Astrocyte (in vitro differentiated cells and primary cell): ENCODE results near the gene PUM2. TPM values are rescaled to one million over a fixed set of nuclear protein-coding genes. Genes with fewer than 3 reads are reported as not detected.

Experiments used
- DNase-seq: peaks from one replicate; pipeline ENCODE4 v3.0.0-alpha.2; 2010; ENCODE audit warnings: low read depth
- FAIRE-seq: peaks from 2 replicates; lab custom pipeline; 2011; peaks lifted over from hg19 to GRCh38; lab: Jason Lieb, UNC
- H2AFZ ChIP-seq: 2 replicates; pipeline ENCODE4 v1.6.0; 2012; ENCODE audit warnings: low read depth, low read length, inconsistent platforms
- H3K27ac ChIP-seq: 2 replicates; pipeline ENCODE4 v1.5.1; 2011; ENCODE audit warnings: low read depth, low read length, inconsistent platforms
- H3K27me3 ChIP-seq: 2 replicates; pipeline ENCODE4 v1.6.0; 2011; ENCODE audit warnings: low read length, inconsistent platforms; ENCODE audit not compliant: insufficient read depth
- H3K36me3 ChIP-seq: 2 replicates; pipeline ENCODE4 v1.5.1; 2011; ENCODE audit warnings: low read length, inconsistent platforms; ENCODE audit not compliant: insufficient read depth
- H3K4me1 ChIP-seq: 2 replicates; pipeline ENCODE4 v1.5.1; 2011; ENCODE audit warnings: low read length, inconsistent platforms; ENCODE audit not compliant: insufficient read depth
- H3K4me2 ChIP-seq: 2 replicates; pipeline ENCODE4 v1.6.0; 2012; ENCODE audit warnings: low read length, inconsistent platforms
- H3K4me3 ChIP-seq: 2 replicates; pipeline ENCODE4 v1.5.1; 2011; ENCODE audit warnings: low read depth, mild to moderate bottlenecking, low read length, inconsistent platforms; ENCODE audit not compliant: insufficient read depth
- H3K79me2 ChIP-seq: 2 replicates; pipeline ENCODE4 v1.6.0; 2012; ENCODE audit warnings: mild to moderate bottlenecking, low read length, inconsistent platforms; ENCODE audit not compliant: insufficient read depth
- H3K9ac ChIP-seq: 2 replicates; pipeline ENCODE4 v1.6.0; 2012; ENCODE audit warnings: mild to moderate bottlenecking, low read length, inconsistent platforms
- H3K9me3 ChIP-seq: 2 replicates; pipeline ENCODE4 v1.5.1; 2012; ENCODE audit warnings: low read depth, mild to moderate bottlenecking, low read length, inconsistent platforms; ENCODE audit not compliant: insufficient read depth
- H4K20me1 ChIP-seq: 2 replicates; pipeline ENCODE4 v1.6.0; 2012; ENCODE audit warnings: low read length, inconsistent platforms; ENCODE audit not compliant: insufficient read depth
- H3K27ac Mint-ChIP-seq: one replicate; pipeline ENCODE4 v1.8.0; 2021; ENCODE audit warnings: mild to moderate bottlenecking, mixed read lengths; ENCODE audit not compliant: unreplicated experiment
- H3K27me3 Mint-ChIP-seq: one replicate; pipeline ENCODE4 v1.8.0; 2021; ENCODE audit warnings: low read depth, mixed read lengths; ENCODE audit not compliant: unreplicated experiment
- H3K36me3 Mint-ChIP-seq: one replicate; pipeline ENCODE4 v1.8.0; 2021; ENCODE audit warnings: low read depth, mixed read lengths; ENCODE audit not compliant: unreplicated experiment
- H3K4me1 Mint-ChIP-seq: one replicate; pipeline ENCODE4 v1.8.0; 2021; ENCODE audit warnings: low read depth, mixed read lengths; ENCODE audit not compliant: unreplicated experiment
- H3K4me3 Mint-ChIP-seq: one replicate; pipeline ENCODE4 v1.8.0; 2021; ENCODE audit warnings: mild to moderate bottlenecking, moderate library complexity, mixed read lengths; ENCODE audit not compliant: unreplicated experiment
- H3K9me3 Mint-ChIP-seq: one replicate; pipeline ENCODE4 v1.8.0; 2021; ENCODE audit warnings: mild to moderate bottlenecking, mixed read lengths; ENCODE audit not compliant: unreplicated experiment
- EZH2 ChIP-seq: IDR thresholded peaks from 2 replicates; pipeline ENCODE4 v1.6.1; 2012; ENCODE audit warnings: mild to moderate bottlenecking, low read length, inconsistent platforms; ENCODE audit not compliant: insufficient read depth
- total RNA-seq: library from RNA; stranded (reverse); gene quantifications from 2 replicates; pipeline ENCODE4 v1.2.1, GENCODE V29; 2021
- TF ChIP-seq, protein P1 (sequence below): IDR thresholded peaks from 2 replicates; pipeline ENCODE4 v1.5.1; 2011; ENCODE audit warnings: low read depth, mild to moderate bottlenecking, inconsistent platforms, low read length, moderate library complexity; ENCODE audit not compliant: insufficient read depth

The PUM2 gene
- total RNA-seq, 1 donor from 2014 or later = 69.4 TPM

DNA sequence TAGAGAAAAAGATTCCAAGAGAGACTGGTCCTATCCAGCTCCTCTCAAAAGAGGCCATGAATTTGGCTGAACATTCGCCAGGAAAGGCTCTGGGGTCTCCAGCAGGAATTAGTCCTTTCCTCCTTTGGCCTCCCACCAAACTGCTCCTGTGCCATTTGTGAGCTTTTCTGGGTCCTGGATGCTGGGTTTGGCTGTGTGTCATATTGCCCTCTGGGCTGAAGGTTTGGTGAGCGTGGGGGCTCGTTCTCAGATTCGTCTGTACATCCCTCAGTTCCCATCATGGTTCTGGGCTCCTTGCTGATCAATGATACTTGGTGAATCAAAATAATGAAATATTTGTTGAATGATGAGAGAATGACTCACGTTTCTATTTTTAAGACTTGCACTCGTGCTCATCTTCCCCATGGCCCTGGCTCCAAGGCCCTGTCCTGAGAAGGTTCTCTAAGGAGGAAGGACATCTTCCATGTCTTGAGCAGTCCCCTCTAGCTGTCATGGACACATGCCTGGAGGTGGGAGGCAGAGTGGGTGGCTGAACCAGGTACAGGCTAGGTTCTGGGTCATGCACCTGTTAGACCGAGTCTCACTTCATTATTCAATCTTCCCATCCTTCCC is 48.4 kb upstream of the PUM2 start:
- H3K27ac ChIP-seq = no peak overlapping the region
- H4K20me1 ChIP-seq = no peaks in the 10 kb centered on the region
- no peak overlapping the region for H3K4me3 ChIP-seq
- Mint-ChIP-seq H3K4me3 (peak overlapping the region; percentile 47), H3K27ac (peak overlapping the region; percentile 70), H3K27me3 (peaks cover 15% of the 10 kb centered on the region), H3K9me3 (peaks cover 2% of the 10 kb centered on the region), H3K4me1 (no peaks in the 10 kb centered on the region), H3K36me3 (no peaks in the 10 kb centered on the region)
- H3K9ac ChIP-seq = no peak overlapping the region
- no peaks in the 10 kb centered on the region for H3K4me1 ChIP-seq
- H3K9me3 ChIP-seq = no peaks in the 10 kb centered on the region
- H2AFZ ChIP-seq = no peak overlapping the region
- TF ChIP-seq, protein P1, sequence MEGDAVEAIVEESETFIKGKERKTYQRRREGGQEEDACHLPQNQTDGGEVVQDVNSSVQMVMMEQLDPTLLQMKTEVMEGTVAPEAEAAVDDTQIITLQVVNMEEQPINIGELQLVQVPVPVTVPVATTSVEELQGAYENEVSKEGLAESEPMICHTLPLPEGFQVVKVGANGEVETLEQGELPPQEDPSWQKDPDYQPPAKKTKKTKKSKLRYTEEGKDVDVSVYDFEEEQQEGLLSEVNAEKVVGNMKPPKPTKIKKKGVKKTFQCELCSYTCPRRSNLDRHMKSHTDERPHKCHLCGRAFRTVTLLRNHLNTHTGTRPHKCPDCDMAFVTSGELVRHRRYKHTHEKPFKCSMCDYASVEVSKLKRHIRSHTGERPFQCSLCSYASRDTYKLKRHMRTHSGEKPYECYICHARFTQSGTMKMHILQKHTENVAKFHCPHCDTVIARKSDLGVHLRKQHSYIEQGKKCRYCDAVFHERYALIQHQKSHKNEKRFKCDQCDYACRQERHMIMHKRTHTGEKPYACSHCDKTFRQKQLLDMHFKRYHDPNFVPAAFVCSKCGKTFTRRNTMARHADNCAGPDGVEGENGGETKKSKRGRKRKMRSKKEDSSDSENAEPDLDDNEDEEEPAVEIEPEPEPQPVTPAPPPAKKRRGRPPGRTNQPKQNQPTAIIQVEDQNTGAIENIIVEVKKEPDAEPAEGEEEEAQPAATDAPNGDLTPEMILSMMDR = no peak
- TF ChIP-seq EZH2 = no peak
- FAIRE-seq (no peak), DNase-seq (no peak)
- H3K4me2 ChIP-seq = no peak overlapping the region
- H3K27me3 ChIP-seq = peaks cover 7% of the 10 kb centered on the region
- no peaks in the 10 kb centered on the region for H3K79me2 ChIP-seq
- no peaks in the 10 kb centered on the region for H3K36me3 ChIP-seq

DNA sequence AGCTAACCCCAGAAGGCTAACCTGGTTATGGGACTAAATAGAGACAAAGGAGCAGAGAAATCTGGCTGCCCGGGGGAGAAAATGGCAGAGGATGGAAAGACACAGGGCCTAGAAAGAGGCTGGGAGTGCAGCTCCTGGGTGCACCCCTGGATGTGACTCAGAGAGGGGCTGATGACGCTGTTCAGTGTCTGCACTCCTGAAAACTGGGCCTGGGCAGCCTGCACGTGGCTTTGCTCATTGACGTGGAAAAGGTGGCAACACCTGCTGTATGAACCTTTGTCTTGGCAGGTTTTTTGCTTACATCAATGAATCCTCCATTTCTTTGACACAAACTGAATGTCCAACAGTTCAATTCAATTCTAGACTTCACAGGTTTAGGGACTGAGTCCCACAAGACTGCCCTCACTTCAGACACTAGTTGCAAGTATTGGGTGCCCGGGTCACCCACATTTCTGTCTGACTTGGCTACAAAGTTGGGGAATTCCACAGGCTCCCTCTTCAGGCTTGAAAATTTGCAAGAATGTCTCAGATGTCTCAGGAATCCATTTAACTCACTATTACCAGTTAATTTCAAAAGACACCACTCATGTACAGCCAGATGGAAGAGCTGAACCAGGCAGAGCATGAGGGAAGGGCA is 47.3 kb upstream of the PUM2 start:
- Histone ChIP-seq H3K9ac (no peak overlapping the region), H3K27me3 (peaks cover 7% of the 10 kb centered on the region), H3K79me2 (no peaks in the 10 kb centered on the region), H3K9me3 (no peaks in the 10 kb centered on the region), H2AFZ (no peak overlapping the region), H3K4me3 (no peak overlapping the region), H3K4me1 (no peaks in the 10 kb centered on the region), H3K27ac (no peak overlapping the region), H3K4me2 (no peak overlapping the region), H4K20me1 (no peaks in the 10 kb centered on the region), H3K36me3 (no peaks in the 10 kb centered on the region)
- Mint-ChIP-seq H3K27me3 (peaks cover 21% of the 10 kb centered on the region), H3K36me3 (no peaks in the 10 kb centered on the region), H3K9me3 (peaks cover 2% of the 10 kb centered on the region), H3K4me1 (no peaks in the 10 kb centered on the region), H3K4me3 (no peak overlapping the region), H3K27ac (no peak overlapping the region)
- TF ChIP-seq EZH2 = no peak
- TF ChIP-seq, protein P1 = no peak
- DNase-seq (no peak), FAIRE-seq (no peak)

DNA sequence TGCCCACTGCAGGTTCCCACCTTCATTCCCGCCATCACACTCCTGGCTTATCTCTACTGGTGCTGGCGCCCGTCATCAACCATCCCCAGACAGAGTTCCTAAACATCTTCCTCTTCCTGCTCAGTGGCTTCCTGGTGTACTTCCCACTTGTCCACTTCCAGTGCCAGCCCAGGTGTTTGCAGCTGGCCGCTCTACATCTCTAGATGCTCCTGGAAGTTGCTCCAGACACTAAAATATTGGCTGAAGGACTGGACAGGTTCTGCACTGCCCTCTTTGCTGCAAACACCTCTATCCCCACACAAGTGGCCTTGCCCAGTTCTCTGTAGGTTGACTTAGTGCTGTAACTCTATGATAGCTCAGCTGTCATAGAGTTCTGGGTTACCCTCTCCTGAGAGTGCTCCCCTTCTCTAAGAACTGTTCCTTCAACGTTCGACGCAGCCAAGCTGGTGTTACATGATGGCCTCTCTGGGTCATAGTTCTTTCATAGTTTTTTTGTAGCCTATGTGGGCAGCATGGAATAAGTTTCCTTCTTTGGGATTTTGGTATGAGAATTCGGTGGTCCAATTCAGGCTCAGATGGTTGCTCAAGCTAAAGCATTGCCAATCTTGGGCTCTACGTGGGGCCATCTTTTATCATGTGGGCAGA is 45.8 kb upstream of the PUM2 start:
- Histone ChIP-seq H3K4me2 (no peak overlapping the region), H3K36me3 (no peaks in the 10 kb centered on the region), H3K4me1 (no peaks in the 10 kb centered on the region), H3K9me3 (no peaks in the 10 kb centered on the region), H3K4me3 (no peak overlapping the region), H3K27ac (no peak overlapping the region), H3K9ac (no peak overlapping the region), H2AFZ (no peak overlapping the region), H3K79me2 (no peaks in the 10 kb centered on the region), H3K27me3 (peaks cover 9% of the 10 kb centered on the region), H4K20me1 (no peaks in the 10 kb centered on the region)
- Mint-ChIP-seq H3K27me3 (peaks cover 26% of the 10 kb centered on the region), H3K27ac (no peak overlapping the region), H3K9me3 (peaks cover 2% of the 10 kb centered on the region), H3K4me3 (no peak overlapping the region), H3K36me3 (no peaks in the 10 kb centered on the region), H3K4me1 (peaks cover 2% of the 10 kb centered on the region)
- FAIRE-seq (no peak), DNase-seq (no peak)
- no peak for TF ChIP-seq EZH2
- TF ChIP-seq, protein P1 = no peak
